Measurements from ENCODE around the gene GLUD2.
"Not testable (repeated sequence)": the region's sequence is repeated elsewhere in the genome, so short reads cannot be mapped to it uniquely, and the experiment has no call there.

Gene GLUD2

GRCh38 chrX:121047441-121048419, at the start of gene GLUD2:
TSS of gene GLUD2 (plus strand) at chrX:121047610. CDS start at chrX:121047685, 75 bp downstream.
- DNase-seq: not testable (repeated sequence)

DNA sequence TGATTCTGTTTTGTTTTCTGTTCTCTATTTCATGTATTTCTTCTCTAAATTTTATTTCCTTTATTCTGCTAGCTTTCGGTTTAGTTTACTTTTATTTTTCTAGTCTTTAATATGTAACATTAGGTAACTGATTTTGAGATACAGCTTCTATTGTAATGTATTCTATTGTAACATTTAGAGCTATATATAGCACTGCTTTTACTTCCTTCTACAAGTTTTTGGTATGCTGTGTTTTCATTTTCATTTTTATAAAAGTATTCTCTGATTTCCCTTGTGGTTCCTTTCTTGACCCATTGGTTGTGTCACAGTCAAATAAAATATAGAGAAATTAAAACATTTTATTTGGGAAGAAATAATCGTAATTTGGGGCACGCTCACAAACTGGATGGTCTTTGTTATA, 48.0 kb upstream of the GLUD2 start:
- DNase-seq: no peak

DNA sequence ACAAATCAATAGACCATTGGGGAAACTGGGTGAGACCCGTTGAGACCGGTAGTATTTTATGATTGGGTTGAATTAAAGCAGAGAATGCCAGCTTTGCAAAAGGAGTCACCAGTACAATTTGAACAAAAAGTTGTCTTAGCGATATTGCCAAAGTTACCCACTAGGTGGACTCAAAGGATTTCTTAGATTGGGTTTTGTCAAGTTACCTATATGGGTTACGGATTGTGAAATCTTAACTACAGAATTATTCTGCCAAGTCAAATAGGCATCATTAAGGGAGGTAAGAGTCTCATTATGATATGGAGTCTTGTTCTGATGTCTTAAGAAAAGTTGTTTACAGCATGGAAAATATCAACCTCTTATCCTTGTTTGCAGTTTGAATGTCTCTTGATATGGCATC, 46.8 kb upstream of the GLUD2 start:
- DNase-seq: no peak

DNA sequence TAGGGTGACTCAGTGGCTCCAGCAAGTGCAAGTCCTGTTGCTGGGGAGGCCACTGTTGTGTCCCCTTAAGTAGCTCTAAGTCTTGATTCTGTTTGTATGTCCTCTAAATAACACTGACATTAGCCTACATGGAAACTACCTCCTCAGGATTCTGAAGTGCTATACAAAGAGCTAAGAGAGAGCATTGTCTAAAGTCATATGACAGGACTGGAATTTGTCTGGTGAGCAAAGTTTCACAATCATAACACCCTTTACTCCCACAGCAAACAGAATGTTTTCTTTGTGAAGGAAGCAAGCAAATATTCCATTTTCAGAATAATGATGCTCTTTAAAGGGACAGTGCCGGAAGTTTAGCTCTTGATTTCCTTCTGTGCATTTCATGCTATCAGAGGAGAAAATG, 38.5 kb upstream of the GLUD2 start:
- DNase-seq: no peak

- no peak for DNase-seq
These were observed 37.6 kb upstream of the GLUD2 start for GRCh38 chrX:121009764-121010163.

DNA sequence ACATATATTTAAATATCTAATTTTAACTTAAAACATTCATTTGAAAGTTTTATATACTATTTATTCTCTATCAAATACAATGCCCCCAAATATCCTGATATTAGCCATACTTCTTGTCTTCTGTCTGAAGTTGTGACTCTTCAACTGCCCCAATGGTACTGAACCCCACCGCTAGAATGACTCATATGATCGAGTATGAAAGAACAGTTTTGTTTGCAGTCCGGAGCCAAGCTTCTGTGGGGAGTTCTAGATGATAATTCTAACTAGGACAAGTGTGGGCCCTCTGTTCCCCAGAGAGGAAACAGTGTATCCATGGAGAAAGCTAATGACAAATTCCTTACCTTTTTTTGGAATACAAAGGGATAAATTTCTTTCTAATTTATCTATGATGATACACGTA, 37.2 kb upstream of the GLUD2 start:
- no peak for DNase-seq

DNA sequence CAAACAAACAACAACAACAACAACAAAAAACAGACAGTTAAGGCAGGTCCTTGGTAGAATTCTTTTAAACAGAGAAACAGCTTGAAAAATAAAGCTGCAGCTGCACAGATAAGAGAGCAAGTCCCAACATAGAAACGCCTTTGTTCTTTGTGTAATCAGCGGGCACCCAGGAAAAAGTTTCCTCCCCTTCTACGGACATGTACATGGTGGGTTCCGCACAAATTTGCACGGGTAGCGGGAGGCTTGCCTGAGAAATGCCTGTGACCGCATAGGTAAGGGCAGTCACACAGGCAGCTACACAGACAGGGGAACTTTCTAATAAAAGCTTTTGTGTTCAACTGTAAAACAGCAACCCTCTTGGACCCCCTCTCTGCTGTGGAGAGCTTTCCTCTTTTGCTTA, 36.2 kb upstream of the GLUD2 start:
- DNase-seq: no peak

- no peak for DNase-seq
These were observed 33.4 kb upstream of the GLUD2 start for GRCh38 chrX:121013897-121014455.

GRCh38 chrX:121014826-121015225, 32.6 kb upstream of the GLUD2 start:
- DNase-seq: no peak

GRCh38 chrX:121028419-121028818, 19.0 kb upstream of the GLUD2 start:
- no peak for DNase-seq

- DNase-seq: no peak
These were observed 17.3 kb upstream of the GLUD2 start for GRCh38 chrX:121030083-121030482.

DNA sequence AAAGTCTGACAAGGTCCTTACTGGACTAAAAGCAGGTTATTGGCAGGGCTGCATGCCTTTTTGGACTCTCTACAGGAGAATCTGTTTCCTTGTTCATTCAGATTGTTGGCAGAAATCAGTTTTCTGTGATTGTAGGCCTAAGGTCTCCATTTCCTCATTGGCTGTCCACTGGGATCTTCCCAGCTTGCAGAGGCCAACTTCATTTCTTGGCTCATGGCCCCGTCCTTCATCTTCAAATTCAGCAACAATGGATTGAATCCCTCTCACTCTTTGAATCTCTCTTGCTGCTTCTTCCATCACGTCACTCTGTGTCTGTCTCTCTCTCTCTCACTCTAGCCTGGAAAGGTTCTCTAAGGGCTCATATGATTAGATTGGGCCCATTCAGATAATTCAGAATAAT, 14.9 kb upstream of the GLUD2 start:
- no peak for DNase-seq

DNA sequence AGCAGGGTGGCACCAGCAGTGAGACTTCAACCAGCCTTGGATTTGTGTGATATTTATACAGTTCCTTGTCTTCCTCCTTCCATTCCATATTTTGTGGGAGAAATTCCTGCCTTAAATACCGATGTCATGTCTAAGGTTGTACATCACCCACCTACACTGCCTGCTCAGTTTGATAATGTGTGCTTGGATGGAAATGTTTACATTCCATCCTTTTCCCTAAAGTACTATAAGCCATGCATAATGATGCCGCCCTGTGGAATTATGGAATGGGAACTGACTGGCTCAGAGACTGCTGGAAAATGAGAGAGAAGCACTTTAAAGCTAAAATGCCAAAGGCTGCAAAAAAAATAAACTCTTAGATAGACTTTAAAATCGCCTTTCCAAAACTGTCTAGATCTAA, 11.3 kb upstream of the GLUD2 start:
- no peak for DNase-seq

DNA sequence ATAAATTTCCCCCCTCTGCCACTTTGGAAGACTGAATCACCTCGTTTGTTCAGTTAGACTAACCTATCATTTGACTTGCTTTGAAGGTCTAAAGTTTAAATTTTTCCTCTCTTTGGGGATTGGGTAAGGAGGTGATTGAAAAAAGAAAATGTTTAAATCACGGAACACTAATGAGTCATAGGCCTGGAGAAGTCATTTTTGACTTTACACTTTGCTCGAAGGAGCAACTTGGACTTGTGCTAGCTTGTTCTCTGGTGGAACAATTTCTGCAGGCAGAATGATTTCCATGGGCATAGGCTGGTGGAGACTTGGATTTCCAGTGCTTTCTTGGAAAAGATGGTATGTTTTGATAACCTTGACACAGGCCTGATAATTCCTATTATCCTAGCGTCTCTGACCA, 10.5 kb upstream of the GLUD2 start:
- DNase-seq: no peak

DNA sequence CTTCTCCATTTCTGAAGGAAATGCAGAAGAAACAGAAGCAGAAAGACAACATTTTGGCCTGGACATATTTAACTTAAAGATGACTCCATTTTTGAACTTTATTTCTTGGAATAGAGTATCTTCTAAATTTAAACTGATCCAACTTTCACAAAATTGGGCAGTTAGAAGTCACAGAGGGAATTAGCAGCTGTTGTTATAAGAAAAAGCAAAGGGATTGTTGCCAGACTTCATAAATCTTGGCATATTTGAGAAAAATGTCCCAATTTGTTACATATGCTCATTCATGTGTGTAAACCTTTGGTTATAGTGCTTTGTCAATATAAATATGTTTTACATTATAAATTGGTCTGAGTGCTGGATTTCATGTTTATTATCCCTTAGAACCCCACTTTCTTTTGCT, 3.4 kb downstream of the GLUD2 start:
- no peak for DNase-seq

GRCh38 chrX:121052122-121052521, 4.7 kb downstream of the GLUD2 start:
- DNase-seq: no peak

DNA sequence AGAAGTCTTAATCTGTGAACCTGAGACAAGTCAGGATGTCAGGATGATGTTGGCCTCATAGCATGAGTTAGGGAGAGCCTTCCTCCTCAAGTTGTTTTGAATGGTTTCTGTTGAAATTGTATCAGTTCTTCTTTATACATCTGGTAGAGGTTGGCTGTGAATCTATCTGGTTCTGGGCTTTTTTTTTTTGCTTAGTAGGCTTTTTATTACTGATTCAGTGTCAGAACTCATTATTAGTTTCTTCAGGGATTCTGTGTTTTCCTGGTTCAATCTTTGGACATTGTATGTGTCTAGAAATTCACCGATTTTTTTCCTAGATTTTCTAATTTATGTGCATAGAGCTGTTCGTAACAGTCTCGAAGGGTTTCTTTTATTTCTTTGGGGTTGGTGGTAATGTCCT, 14.9 kb downstream of the GLUD2 start:
- no peak for DNase-seq

- DNase-seq: no peak
These were observed 17.2 kb downstream of the GLUD2 start for GRCh38 chrX:121064579-121064978.

GRCh38 chrX:121084247-121084646, 36.8 kb downstream of the GLUD2 start:
- not testable (repeated sequence) for DNase-seq

- DNase-seq: no peak
These were observed 37.6 kb downstream of the GLUD2 start for GRCh38 chrX:121084903-121085611.

DNA sequence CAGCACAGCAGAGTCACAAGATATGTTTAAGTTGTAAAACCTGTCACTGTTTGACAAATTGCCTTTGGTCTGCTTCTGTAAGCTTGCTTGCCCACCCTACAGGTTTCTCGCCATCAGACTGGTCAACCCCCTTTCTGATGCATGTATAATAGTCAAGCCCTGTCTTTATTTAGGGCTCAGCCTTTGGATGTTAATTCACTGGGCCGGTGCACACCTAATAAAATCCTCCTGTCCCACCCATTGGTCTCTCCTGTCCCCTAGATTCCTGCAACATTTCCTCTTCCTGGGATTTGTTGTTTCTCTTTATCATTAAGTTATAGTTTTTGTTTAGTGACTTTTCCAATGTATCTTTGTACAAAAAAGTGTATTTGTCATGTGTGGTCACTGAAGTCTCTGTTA, 38.2 kb downstream of the GLUD2 start:
- no peak for DNase-seq

GRCh38 chrX:121093011-121093410, 45.6 kb downstream of the GLUD2 start:
- DNase-seq: no peak

Measured in activated effector memory CD4-positive, alpha-beta T cell treated with Interleukin-2 at 50 U/mL for 16 hours (primary cell).